MCF 10A (cell line): ENCODE results near the gene CTAG1A. TPM values are rescaled to one million over a fixed set of nuclear protein-coding genes. Genes with fewer than 3 reads are reported as not detected.

Experiments
- BruUV-seq: library from RNA; stranded (reverse); fragments of 400-500 nt; replicated peaks from 2 replicates; lab custom pipeline; 2021; lab: Mats Ljungman, UMichigan
- CTCF ChIA-PET: fragments of 300-600 bp; sonication (Branson Sonifier 250); formaldehyde crosslinking; extraction: SDS; loops from one replicate; lab custom pipeline; 2021; ENCODE audit warnings: antibody characterized with exemption, inconsistent platforms; lab: Yijun Ruan, JAX
- POLR2A ChIA-PET: fragments of 300-600, 350-650 bp; sonication (Branson Sonifier 250); formaldehyde crosslinking; extraction: SDS; loops from one replicate; lab custom pipeline; 2020; ENCODE audit warnings: antibody characterized with exemption, inconsistent platforms; lab: Yijun Ruan, JAX
- DNase-seq: peaks from one replicate; pipeline ENCODE4 v3.0.0-alpha.2; 2018; ENCODE audit not compliant: unreplicated experiment
- H3K27ac Mint-ChIP-seq: one replicate; pipeline ENCODE4 v1.8.0; 2022; ENCODE audit warnings: mild to moderate bottlenecking, low read depth, mixed read lengths; ENCODE audit not compliant: unreplicated experiment
- H3K27me3 Mint-ChIP-seq: one replicate; pipeline ENCODE4 v1.8.0; 2022; ENCODE audit warnings: mixed read lengths; ENCODE audit not compliant: insufficient read depth, unreplicated experiment
- H3K36me3 Mint-ChIP-seq: one replicate; pipeline ENCODE4 v1.8.0; 2022; ENCODE audit warnings: mild to moderate bottlenecking, moderate library complexity, mixed read lengths; ENCODE audit not compliant: insufficient read depth, unreplicated experiment
- H3K4me1 Mint-ChIP-seq: one replicate; pipeline ENCODE4 v1.8.0; 2022; ENCODE audit warnings: mixed read lengths; ENCODE audit not compliant: insufficient read depth, unreplicated experiment
- H3K4me3 Mint-ChIP-seq: one replicate; pipeline ENCODE4 v1.8.0; 2022; ENCODE audit warnings: mild to moderate bottlenecking, moderate library complexity, mixed read lengths; ENCODE audit not compliant: unreplicated experiment
- H3K9me3 Mint-ChIP-seq: one replicate; pipeline ENCODE4 v1.8.0; 2022; ENCODE audit warnings: mixed read lengths; ENCODE audit not compliant: unreplicated experiment
- intact Hi-C: fragments of 100-400 bp; cut with micrococcal nuclease; formaldehyde crosslinking; loops from 2 replicates; pipeline ENCODE4 v1.14.1; 2022
- total RNA-seq: library from RNA; stranded (reverse); gene quantifications from 2 replicates; pipeline ENCODE4 v1.2.3, GENCODE V29; 2022
- TF ChIP-seq, protein P1 (sequence below): fragments of 200-600 bp; IDR thresholded peaks from one replicate; pipeline ENCODE4 v1.8.0; 2022; ENCODE audit warnings: antibody characterized with exemption, mild to moderate bottlenecking; ENCODE audit not compliant: unreplicated experiment

Gene CTAG1A
- total RNA-seq, 1 experiment from 2014 or later = not detected

DNA sequence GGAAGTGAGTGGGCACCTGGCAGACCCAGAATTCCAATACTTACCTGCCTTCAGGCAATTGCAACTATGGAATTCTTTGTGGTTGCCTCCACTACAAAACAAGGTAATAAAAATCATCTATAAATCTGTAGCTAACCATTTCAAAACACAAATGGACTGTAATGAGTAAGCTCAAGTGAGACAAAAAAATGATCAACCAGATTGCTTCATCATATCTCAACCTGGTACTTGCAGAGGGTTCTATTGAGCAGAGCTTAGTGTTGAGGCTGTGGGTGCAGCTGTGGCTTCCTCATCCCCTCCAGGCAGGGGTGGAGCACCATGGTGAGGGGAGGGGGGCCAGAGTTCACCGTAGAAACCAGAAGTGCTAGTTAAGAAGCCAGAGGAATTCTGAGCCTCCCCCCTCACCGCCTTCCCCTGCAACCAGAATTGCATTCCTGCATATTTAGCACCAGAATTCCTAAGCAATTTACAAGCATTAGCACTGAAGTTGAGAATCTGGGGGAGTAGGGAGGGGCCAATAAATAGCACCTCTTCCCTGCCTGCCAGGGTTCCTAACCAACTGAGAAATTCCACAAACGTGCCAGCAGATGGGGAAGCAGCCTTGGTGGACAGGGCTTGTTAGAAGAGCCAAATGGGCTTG, 11.5 kb downstream of the CTAG1A start:
- intact Hi-C loops = loop anchor here (1.0 kb wide), 1 partner anchor 8 kb away; no protein-coding TSS in a partner anchor
- TSS peak; percentile 33 for BruUV-seq
- peak overlapping the region; percentile 3 for H3K4me3 Mint-ChIP-seq
- peak; percentile 69 for DNase-seq
- peaks cover 8% of the 10 kb centered on the region for H3K9me3 Mint-ChIP-seq
- no peaks in the 10 kb centered on the region for H3K27me3 Mint-ChIP-seq
- peaks cover 45% of the 10 kb centered on the region for H3K4me1 Mint-ChIP-seq
- ChIA-PET CTCF (interaction anchor here (0.8 kb wide), 1 partner anchor 216 kb away, joined by 4 read pairs; no protein-coding TSS in a partner anchor), POLR2A (interaction anchor here (0.7 to 1.4 kb wide), 6 partner anchors 8 to 217 kb away, joined by 3 to 4 read pairs (median 4); partner anchors contain the start of gene EMD)
- TF ChIP-seq, protein P1, sequence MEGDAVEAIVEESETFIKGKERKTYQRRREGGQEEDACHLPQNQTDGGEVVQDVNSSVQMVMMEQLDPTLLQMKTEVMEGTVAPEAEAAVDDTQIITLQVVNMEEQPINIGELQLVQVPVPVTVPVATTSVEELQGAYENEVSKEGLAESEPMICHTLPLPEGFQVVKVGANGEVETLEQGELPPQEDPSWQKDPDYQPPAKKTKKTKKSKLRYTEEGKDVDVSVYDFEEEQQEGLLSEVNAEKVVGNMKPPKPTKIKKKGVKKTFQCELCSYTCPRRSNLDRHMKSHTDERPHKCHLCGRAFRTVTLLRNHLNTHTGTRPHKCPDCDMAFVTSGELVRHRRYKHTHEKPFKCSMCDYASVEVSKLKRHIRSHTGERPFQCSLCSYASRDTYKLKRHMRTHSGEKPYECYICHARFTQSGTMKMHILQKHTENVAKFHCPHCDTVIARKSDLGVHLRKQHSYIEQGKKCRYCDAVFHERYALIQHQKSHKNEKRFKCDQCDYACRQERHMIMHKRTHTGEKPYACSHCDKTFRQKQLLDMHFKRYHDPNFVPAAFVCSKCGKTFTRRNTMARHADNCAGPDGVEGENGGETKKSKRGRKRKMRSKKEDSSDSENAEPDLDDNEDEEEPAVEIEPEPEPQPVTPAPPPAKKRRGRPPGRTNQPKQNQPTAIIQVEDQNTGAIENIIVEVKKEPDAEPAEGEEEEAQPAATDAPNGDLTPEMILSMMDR = no peak
- no peak overlapping the region for H3K27ac Mint-ChIP-seq
- no peaks in the 10 kb centered on the region for H3K36me3 Mint-ChIP-seq

DNA sequence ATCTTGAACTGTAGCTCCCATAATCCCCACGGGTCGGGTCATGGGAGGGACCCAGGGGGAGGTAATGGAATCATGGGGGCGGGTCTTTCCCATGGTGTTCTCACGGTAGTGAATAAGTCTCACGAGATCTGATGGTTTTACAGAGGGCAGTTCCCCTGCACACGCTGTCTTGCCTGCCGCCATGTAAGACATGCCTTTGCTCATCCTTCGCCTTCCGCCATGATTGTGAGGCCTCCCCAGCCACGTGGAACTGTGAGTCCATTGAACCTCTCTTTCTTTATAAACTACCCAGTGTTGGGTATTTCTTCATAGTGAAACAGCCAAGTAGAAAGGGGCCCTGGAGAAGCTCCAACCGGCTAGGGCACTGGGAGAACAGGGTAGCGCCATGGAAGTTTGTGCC, 12.3 kb downstream of the CTAG1A start:
- H3K27me3 Mint-ChIP-seq = no peaks in the 10 kb centered on the region
- TF ChIP-seq, protein P1 = no peak
- no peak for DNase-seq
- H3K9me3 Mint-ChIP-seq = peaks cover 5% of the 10 kb centered on the region
- H3K36me3 Mint-ChIP-seq = no peaks in the 10 kb centered on the region
- no TSS peak for BruUV-seq
- no peak overlapping the region for H3K4me3 Mint-ChIP-seq
- H3K4me1 Mint-ChIP-seq = peaks cover 51% of the 10 kb centered on the region
- H3K27ac Mint-ChIP-seq = peak overlapping the region; percentile 19
- intact Hi-C loops = no loop called here
- ChIA-PET POLR2A (no interaction called here), CTCF (no interaction called here)

DNA sequence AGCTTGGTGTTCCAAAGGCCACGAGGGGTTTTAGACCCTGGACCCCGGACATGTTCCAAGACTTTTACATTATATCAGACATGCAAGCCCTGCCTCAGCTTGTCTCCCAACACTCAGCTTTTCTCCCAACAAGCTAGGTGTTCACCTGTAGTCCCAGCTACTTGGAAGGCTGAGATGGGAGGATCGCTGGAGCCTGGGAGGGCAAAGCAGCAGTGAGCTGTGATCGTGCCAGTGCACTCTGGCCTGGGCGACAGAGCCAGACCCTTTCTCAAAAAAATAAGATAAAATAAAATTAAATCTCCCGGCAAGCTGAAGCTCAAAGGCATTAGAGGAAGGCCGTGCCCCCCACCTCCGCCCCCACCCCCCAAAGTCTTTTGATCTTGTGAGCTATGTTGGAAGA, 13.7 kb downstream of the CTAG1A start:
- H3K27me3 Mint-ChIP-seq = no peaks in the 10 kb centered on the region
- H3K9me3 Mint-ChIP-seq = no peaks in the 10 kb centered on the region
- H3K4me3 Mint-ChIP-seq = no peak overlapping the region
- POLR2A ChIA-PET = interaction anchor here (0.6 kb wide), 1 partner anchor 82 kb away, joined by 3 read pairs; the partner anchor contains the start of gene FAM3A
- TF ChIP-seq, protein P1 = no peak
- no peak for DNase-seq
- H3K36me3 Mint-ChIP-seq = no peaks in the 10 kb centered on the region
- BruUV-seq = no TSS peak
- intact Hi-C loops = no loop called here
- H3K27ac Mint-ChIP-seq = no peak overlapping the region
- CTCF ChIA-PET = interaction anchor here (0.9 to 1.3 kb wide), 3 partner anchors 11 to 225 kb away, joined by 3 read pairs; no protein-coding TSS in a partner anchor
- peaks cover 52% of the 10 kb centered on the region for H3K4me1 Mint-ChIP-seq

DNA sequence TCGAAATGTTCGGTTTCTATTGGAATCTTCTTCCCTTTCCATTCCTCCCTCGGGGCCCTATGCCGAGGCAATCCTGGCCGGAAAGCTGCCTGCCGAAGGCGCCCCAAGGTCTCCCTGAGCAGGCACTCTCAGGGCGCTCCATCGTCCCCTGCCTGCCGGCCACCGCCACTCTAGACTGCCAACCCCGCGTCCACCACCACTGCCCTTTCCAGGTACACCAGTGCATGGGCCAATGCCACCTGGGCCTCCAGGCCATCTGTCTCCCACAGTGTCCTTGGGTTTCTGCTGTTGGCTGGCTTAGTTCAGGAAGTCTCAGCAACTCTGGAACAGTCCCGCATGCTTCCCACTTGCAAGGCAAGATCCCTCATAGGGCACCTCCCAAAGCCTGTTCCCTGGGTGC, 14.6 kb downstream of the CTAG1A start:
- Mint-ChIP-seq H3K27me3 (no peaks in the 10 kb centered on the region), H3K9me3 (no peaks in the 10 kb centered on the region), H3K4me3 (no peak overlapping the region), H3K36me3 (no peaks in the 10 kb centered on the region), H3K27ac (peak overlapping the region; percentile 33), H3K4me1 (peaks cover 61% of the 10 kb centered on the region)
- ChIA-PET POLR2A (no interaction called here), CTCF (interaction anchor here (1.3 to 2.4 kb wide), 2 partner anchors 11 to 150 kb away, joined by 3 to 6 read pairs; no protein-coding TSS in a partner anchor)
- DNase-seq = no peak
- no TSS peak for BruUV-seq
- TF ChIP-seq, protein P1 = no peak
- intact Hi-C loops = no loop called here
